ENCODE data around the gene ERCC6L2.

The ERCC6L2 gene

GRCh38 chr9:95857124-95857523, 18.4 kb upstream of the ERCC6L2 start (continued):
- TF ChIP-seq ZXDB (tag by site-specific recombination; IDR thresholded peaks at IDR 0.05) (peak; percentile 78), KLF7 (tag by site-specific recombination; IDR thresholded peaks at IDR 0.05; ENCODE audit: borderline replicate concordance) (no peak), MYNN (tag by site-specific recombination; IDR thresholded peaks at IDR 0.05; ENCODE audit: borderline replicate concordance) (no peak), ZNF654 (tag by site-specific recombination; IDR thresholded peaks at IDR 0.05; ENCODE audit: low read depth) (no peak), ZNF416 (tag by site-specific recombination; IDR thresholded peaks at IDR 0.05) (no peak), ZNF658 (tag by site-specific recombination; IDR thresholded peaks at IDR 0.05) (no peak), HIC1 (tag by site-specific recombination; IDR thresholded peaks at IDR 0.05) (no peak), ZNF510 (tag by site-specific recombination; IDR thresholded peaks at IDR 0.05; ENCODE audit: insufficient replicate concordance) (no peak), ZNF645 (tag by site-specific recombination; IDR thresholded peaks at IDR 0.05) (no peak), FEZF1 (tag by site-specific recombination; IDR thresholded peaks at IDR 0.05) (peak; percentile 54), ZBTB8A (tag by site-specific recombination; IDR thresholded peaks at IDR 0.05) (peak; percentile 34; the same call in 1 of the 2 replicates), MZF1 (tag by site-specific recombination; IDR thresholded peaks at IDR 0.05; ENCODE audit: borderline replicate concordance) (peak; percentile 83; the same call in 1 of the 2 replicates), ZNF843 (tag by site-specific recombination; IDR thresholded peaks at IDR 0.05) (peak; percentile 38; the same call in 1 of the 2 replicates), ZNF169 (tag by site-specific recombination; IDR thresholded peaks at IDR 0.05) (no peak), ZNF610 (tag by site-specific recombination; IDR thresholded peaks at IDR 0.05; ENCODE audit: borderline replicate concordance) (no peak), ZBTB11 (tag by site-specific recombination; conservative IDR thresholded peaks at IDR 0.05; ENCODE audit: low read depth) (no peak), ZNF692 (tag by site-specific recombination; IDR thresholded peaks at IDR 0.05) (0 out of 2 replicates have a peak, but pooled peaks have one; percentile 42), ZNF362 (tag by site-specific recombination; IDR thresholded peaks at IDR 0.05) (no peak), ZNF585B (tag by site-specific recombination; IDR thresholded peaks at IDR 0.05) (no peak), PRDM10 (tag by site-specific recombination; IDR thresholded peaks at IDR 0.05) (peak; percentile 66), ZEB2 (tag by site-specific recombination; IDR thresholded peaks at IDR 0.05) (peak; percentile 44; the same call in 1 of the 2 replicates), PATZ1 (tag by site-specific recombination; IDR thresholded peaks at IDR 0.05) (no peak), ZNF558 (tag by site-specific recombination; IDR thresholded peaks at IDR 0.05) (no peak), ZNF341 (tag by site-specific recombination; IDR thresholded peaks at IDR 0.05; ENCODE audit: low read depth) (peak; percentile 82), ZNF2 (tag by site-specific recombination; IDR thresholded peaks at IDR 0.05) (no peak)

All from HEK293 (cell line).